ENCODE results near the gene PAGR1. TPM values are rescaled to one million over a fixed set of nuclear protein-coding genes. Genes with fewer than 3 reads are reported as not detected.
"Not testable (repeated sequence)": the region's sequence is repeated elsewhere in the genome, so short reads cannot be mapped to it uniquely, and the experiment has no call there.

The PAGR1 gene
- total RNA-seq, 2 donors from 2014 or later = 15.2 to 16.3 TPM

DNA sequence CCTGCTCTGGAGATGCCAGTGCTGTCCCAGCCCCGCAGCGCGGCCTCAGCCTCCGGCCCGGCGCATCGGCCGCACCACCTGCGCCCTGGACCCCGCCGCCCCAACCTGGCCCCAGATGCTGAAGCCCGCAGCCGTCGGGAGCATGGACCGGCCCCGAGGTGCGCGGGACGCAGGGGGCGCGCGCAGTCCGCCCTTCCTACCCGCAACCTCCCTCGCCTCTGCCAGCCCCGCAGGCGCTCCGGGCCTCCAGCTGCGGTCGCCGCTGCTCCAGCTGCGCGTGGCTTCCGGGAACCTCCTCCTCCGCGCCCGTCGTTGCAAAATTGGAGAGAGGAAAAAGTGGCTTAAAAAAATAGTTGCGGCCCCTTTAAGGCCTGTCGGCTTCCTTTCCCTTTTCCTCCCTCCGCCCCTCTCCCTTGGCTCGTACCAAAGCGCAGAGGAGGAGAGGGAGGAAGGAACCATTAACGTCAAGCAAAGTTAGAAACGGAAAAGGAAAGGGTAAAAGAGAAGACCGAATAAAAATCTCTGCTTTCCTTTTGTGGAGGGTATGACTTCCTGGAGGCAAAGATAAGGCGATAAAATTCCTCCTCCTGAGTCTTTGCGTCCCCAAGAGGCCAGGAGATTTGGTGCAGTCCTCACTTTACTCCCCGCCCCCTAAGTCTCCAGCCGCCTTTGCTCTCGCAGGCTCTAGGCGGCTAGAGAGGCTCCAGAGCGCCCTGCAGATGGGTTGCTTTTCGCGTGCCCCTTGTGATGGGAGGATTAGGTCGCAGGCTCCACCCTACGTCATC is 47.1 kb downstream of the PAGR1 start, which contains the start of gene CDIPT:
Gene CDIPT (minus strand): TSS at position 343 of the 785 bp plus-strand sequence. CDS start 369 bp downstream, outside the sequence.
- Mint-ChIP-seq H3K36me3 (ENCODE audit: low read depth) (peaks cover 10% of the 10 kb centered on the region), H3K27me3 (no peaks in the 10 kb centered on the region), H3K27ac (peak within 1 kb of the TSS; percentile 97), H3K4me1 (peaks cover 26% of the 10 kb centered on the region), H3K4me3 (peak within 1 kb of the TSS; percentile 96)
- no peaks in the 10 kb centered on the region for H3K9me3 ChIP-seq (ENCODE audit: control insufficient read depth, low read length, poor library complexity, severe bottlenecking)
- ATAC-seq (peak; percentile 99), DNase-seq (peak; percentile 80 to 89 (median 86))

DNA sequence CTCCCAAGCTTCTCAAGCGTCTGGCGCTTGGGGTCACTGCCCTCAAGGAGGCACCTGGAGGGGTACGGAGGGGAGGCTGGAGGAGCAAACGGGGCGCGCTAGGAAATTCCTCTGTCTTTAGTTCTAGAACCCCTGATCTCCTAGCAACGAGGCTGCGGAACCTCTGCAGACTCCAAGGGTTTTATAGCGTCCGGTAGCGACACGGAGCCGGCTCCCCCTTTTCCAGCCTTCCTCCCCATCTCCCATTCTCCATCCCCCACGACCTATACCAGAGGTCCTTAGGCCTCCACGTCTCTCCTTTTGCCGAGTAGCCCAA is 47.7 kb downstream of the PAGR1 start:
- Mint-ChIP-seq H3K27ac (peak overlapping the region; percentile 97), H3K4me3 (peak overlapping the region; percentile 96), H3K36me3 (ENCODE audit: low read depth) (peaks cover 8% of the 10 kb centered on the region), H3K4me1 (peaks cover 24% of the 10 kb centered on the region), H3K27me3 (no peaks in the 10 kb centered on the region)
- DNase-seq (no peak), ATAC-seq (no peak)
- H3K9me3 ChIP-seq (ENCODE audit: control insufficient read depth, low read length, poor library complexity, severe bottlenecking) = no peaks in the 10 kb centered on the region

GRCh38 chr16:29864205-29864604 is 48.3 kb downstream of the PAGR1 start:
- Mint-ChIP-seq H3K36me3 (ENCODE audit: low read depth) (peaks cover 8% of the 10 kb centered on the region), H3K4me1 (peaks cover 21% of the 10 kb centered on the region), H3K27ac (no peak overlapping the region), H3K4me3 (no peak overlapping the region), H3K27me3 (no peaks in the 10 kb centered on the region)
- H3K9me3 ChIP-seq (ENCODE audit: control insufficient read depth, low read length, poor library complexity, severe bottlenecking) = no peaks in the 10 kb centered on the region
- DNase-seq (no peak), ATAC-seq (no peak)

- Mint-ChIP-seq H3K27ac (no peak overlapping the region), H3K36me3 (ENCODE audit: low read depth) (no peaks in the 10 kb centered on the region), H3K27me3 (no peaks in the 10 kb centered on the region), H3K4me3 (no peak overlapping the region), H3K4me1 (peaks cover 6% of the 10 kb centered on the region)
- ATAC-seq (no peak), DNase-seq (no peak)
- no peaks in the 10 kb centered on the region for H3K9me3 ChIP-seq (ENCODE audit: control insufficient read depth, low read length, poor library complexity, severe bottlenecking)
Measured at GRCh38 chr16:29868396-29869009, 52.6 kb downstream of the PAGR1 start.

GRCh38 chr16:29869067-29869466 is 53.1 kb downstream of the PAGR1 start:
- not testable (repeated sequence) for H3K36me3 Mint-ChIP-seq (ENCODE audit: low read depth); H3K27me3 Mint-ChIP-seq; H3K4me1 Mint-ChIP-seq; ATAC-seq; H3K9me3 ChIP-seq (ENCODE audit: control insufficient read depth, low read length, poor library complexity, severe bottlenecking); H3K27ac Mint-ChIP-seq; DNase-seq; H3K4me3 Mint-ChIP-seq

Other genes starting within 250 kb of the PAGR1 start
- gene SPN, start 152.9 kb upstream of the PAGR1 start, total RNA-seq = 100 to 1,000 TPM; 122 to 147 TPM
- under 1 TPM; 0.72 to 0.96 TPM for gene QPRT, start 137.0 kb upstream of the PAGR1 start, total RNA-seq
- 100 to 1,000 TPM; 172 to 259 TPM for gene C16orf54, start 70.2 kb upstream of the PAGR1 start, total RNA-seq
- gene ZG16, start 37.9 kb upstream of the PAGR1 start, total RNA-seq = not detected
- gene KIF22, start 25.4 kb upstream of the PAGR1 start, total RNA-seq = 10 to 100 TPM; 74.3 to 89.0 TPM
- 100 to 1,000 TPM; 242 to 254 TPM for gene MAZ, start 9.6 kb upstream of the PAGR1 start, total RNA-seq
- 1 to 10 TPM; 2.0 to 3.4 TPM for gene PRRT2, start 4.0 kb upstream of the PAGR1 start, total RNA-seq
- gene MVP, start 4.3 kb downstream of the PAGR1 start, total RNA-seq = 100 to 1,000 TPM; 141 to 154 TPM
- 10 to 100 TPM; 39.6 TPM for gene CDIPT, start 47.1 kb downstream of the PAGR1 start, total RNA-seq
- not detected for gene SEZ6L2, start 83.4 kb downstream of the PAGR1 start, total RNA-seq
- gene ASPHD1, start 84.3 kb downstream of the PAGR1 start, total RNA-seq = not detected
- 10 to 100 TPM; 44.1 to 48.4 TPM for gene KCTD13, start 110.1 kb downstream of the PAGR1 start, total RNA-seq
- gene TMEM219, start 145.9 kb downstream of the PAGR1 start, total RNA-seq = 10 to 100 TPM; 68.8 to 80.3 TPM
- gene TAOK2, start 157.7 kb downstream of the PAGR1 start, total RNA-seq = 10 to 100 TPM; 21.0 to 22.9 TPM
- 10 to 100 TPM; 11.3 to 11.5 TPM for gene HIRIP3, start 179.5 kb downstream of the PAGR1 start, total RNA-seq
- 10 to 100 TPM; 72.4 to 76.7 TPM for gene INO80E, start 180.1 kb downstream of the PAGR1 start, total RNA-seq
- under 1 TPM in 1 of 2 donors, not detected in 1; 0.16 TPM for gene DOC2A, start 194.9 kb downstream of the PAGR1 start, total RNA-seq
- not detected for gene C16orf92, start 207.0 kb downstream of the PAGR1 start, total RNA-seq
- gene TLCD3B, start 215.1 kb downstream of the PAGR1 start, total RNA-seq = not detected
- gene ALDOA, start 249.6 kb downstream of the PAGR1 start, total RNA-seq = 100 to 1,000 TPM; 421 to 426 TPM

Data from T-helper 17 cell (primary cell).